NOMO-1 (cell line): ENCODE measurements around the gene RGL1.
"Not testable (repeated sequence)": the region's sequence is repeated elsewhere in the genome, so short reads cannot be mapped to it uniquely, and the experiment has no call there.

ENCODE experiments used
- DNase-seq, 2 experiments: peaks; one replicate each; lab custom pipeline; 2025; ENCODE audit not compliant: unreplicated experiment in 2 of 2; lab: John Stamatoyannopoulos, UW

RGL1 gene

GRCh38 chr1:183783767-183784637 lies 20.9 kb upstream of the RGL1 start:
- DNase-seq = no peak

- not testable (repeated sequence) for DNase-seq
Observed at GRCh38 chr1:183785921-183786320, 19.0 kb upstream of the RGL1 start.

- DNase-seq = no peak
Observed at GRCh38 chr1:183787704-183788103, 17.2 kb upstream of the RGL1 start.

GRCh38 chr1:183791319-183791718 lies 13.6 kb upstream of the RGL1 start:
- no peak for DNase-seq

GRCh38 chr1:183792300-183792699 lies 12.6 kb upstream of the RGL1 start:
- DNase-seq = peak in 1 of 2 experiments; percentile 54

- DNase-seq = no peak
Observed at GRCh38 chr1:183794088-183794487, 10.8 kb upstream of the RGL1 start.

- no peak for DNase-seq
Observed at GRCh38 chr1:183800449-183800848, 4.5 kb upstream of the RGL1 start.

GRCh38 chr1:183801649-183802048 lies 3.3 kb upstream of the RGL1 start:
- DNase-seq = no peak

- DNase-seq = no peak
Observed at GRCh38 chr1:183804387-183804786, 533 bp upstream of the RGL1 start.

- no peak for DNase-seq
Observed at GRCh38 chr1:183806125-183806524, 1.2 kb downstream of the RGL1 start.

- DNase-seq = no peak
Observed at GRCh38 chr1:183806675-183807074, 1.8 kb downstream of the RGL1 start.

GRCh38 chr1:183807549-183808168 lies 2.7 kb downstream of the RGL1 start:
- DNase-seq = no peak

- DNase-seq = no peak
Observed at GRCh38 chr1:183808296-183809027, 3.5 kb downstream of the RGL1 start.

- peak; percentile 34 to 68 for DNase-seq
Observed at GRCh38 chr1:183810121-183810520, 5.2 kb downstream of the RGL1 start.

GRCh38 chr1:183810756-183811544 lies 6.0 kb downstream of the RGL1 start:
- DNase-seq = no peak

GRCh38 chr1:183812128-183812527 lies 7.2 kb downstream of the RGL1 start:
- no peak for DNase-seq

- no peak for DNase-seq
Observed at GRCh38 chr1:183812686-183813569, 8.0 kb downstream of the RGL1 start.

- peak in 1 of 2 experiments; percentile 31 for DNase-seq
Observed at GRCh38 chr1:183814121-183814681, 9.3 kb downstream of the RGL1 start.

- DNase-seq = no peak
Observed at GRCh38 chr1:183816110-183816509, 11.2 kb downstream of the RGL1 start.
